ENCODE measurements around the gene PARP11. TPM values are rescaled to one million over a fixed set of nuclear protein-coding genes. Genes with fewer than 3 reads are reported as not detected.

The PARP11 gene
- total and polyA plus RNA-seq, 2 of the 8 experiments (the other 6 are each of a cell fraction or from before 2014, with no cell fraction given) = 4.2 to 13.3 TPM

GRCh38 chr12:3879846-3880245, 6.6 kb upstream of the PARP11 start (continued):
- TF ChIP-seq EP300 (IDR thresholded peaks at IDR 0.05; ENCODE audit: borderline replicate concordance in 1 of 2, low read depth in 2 of 2, low read length in 2 of 2) (no peak), CHD2 (IDR thresholded peaks at IDR 0.05; ENCODE audit: low read length) (no peak), RNF2 (IDR thresholded peaks at IDR 0.05; ENCODE audit: borderline replicate concordance, low read depth, low read length, missing control alignments, poor library complexity, severe bottlenecking) (no peak), TAF7 (optimal IDR thresholded peaks at IDR 0.05; ENCODE audit: borderline replicate concordance, low read depth, low read length) (no peak)
